Measurements from ENCODE around the gene ZNF615. TPM values are rescaled to one million over a fixed set of nuclear protein-coding genes. Genes with fewer than 3 reads are reported as not detected.

Gene ZNF615
- total and polyA plus RNA-seq, 2 experiments from 2014 or later: 4.5 to 11.4 TPM

DNA sequence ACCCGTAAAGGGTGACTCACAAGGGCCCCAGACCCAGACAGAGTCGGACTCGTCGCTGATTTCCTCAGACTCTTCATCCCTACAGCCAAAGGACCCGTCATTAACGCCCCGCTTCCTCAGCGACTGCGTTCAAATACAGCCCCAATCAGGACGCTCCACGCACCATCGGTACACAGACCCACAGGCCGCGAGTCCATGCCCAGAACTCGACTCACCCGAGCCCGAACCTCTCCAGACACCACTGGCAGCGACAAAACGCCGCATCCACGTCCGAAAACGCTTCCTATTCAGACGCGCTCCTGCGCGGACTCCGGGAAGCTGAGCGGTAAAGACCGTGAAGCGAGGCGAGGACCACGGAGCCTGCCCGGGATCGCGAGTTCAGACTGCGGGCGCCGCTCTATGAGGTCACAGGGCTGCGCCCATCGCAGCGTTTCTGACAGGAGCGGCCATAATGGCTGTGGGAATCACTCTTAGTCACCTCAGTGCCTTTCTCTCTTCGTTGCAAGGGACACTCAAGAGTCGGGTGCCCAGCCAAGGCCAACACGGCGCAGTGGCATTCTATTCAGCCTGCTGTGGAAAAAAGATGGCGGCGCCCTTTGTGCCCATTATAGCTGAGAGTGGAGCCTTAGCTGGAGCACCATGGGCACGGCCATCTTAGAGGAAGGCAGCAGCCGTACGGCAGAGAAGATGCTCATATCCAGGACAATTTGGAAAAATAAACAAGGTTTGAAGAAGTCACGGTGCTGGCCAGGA is 20.2 kb upstream of the ZNF615 start, which contains the start of gene ZNF614:
ZNF614 (minus strand) TSS at position 353 of the 753 bp plus-strand sequence. CDS start 2,634 bp downstream, outside the sequence.
- TF ChIP-seq EZH2phosphoT487 (IDR thresholded peaks at IDR 0.05; ENCODE audit: unreplicated experiment): no peak
- TF ChIP-seq ZNF331 (CRISPR knock-in tag; IDR thresholded peaks at IDR 0.05; ENCODE audit: low read depth): no peak
- peak; percentile 98 for TF ChIP-seq CREB1 (CRISPR knock-in tag; IDR thresholded peaks at IDR 0.05; ENCODE audit: low read depth)
- TF ChIP-seq, protein P1, sequence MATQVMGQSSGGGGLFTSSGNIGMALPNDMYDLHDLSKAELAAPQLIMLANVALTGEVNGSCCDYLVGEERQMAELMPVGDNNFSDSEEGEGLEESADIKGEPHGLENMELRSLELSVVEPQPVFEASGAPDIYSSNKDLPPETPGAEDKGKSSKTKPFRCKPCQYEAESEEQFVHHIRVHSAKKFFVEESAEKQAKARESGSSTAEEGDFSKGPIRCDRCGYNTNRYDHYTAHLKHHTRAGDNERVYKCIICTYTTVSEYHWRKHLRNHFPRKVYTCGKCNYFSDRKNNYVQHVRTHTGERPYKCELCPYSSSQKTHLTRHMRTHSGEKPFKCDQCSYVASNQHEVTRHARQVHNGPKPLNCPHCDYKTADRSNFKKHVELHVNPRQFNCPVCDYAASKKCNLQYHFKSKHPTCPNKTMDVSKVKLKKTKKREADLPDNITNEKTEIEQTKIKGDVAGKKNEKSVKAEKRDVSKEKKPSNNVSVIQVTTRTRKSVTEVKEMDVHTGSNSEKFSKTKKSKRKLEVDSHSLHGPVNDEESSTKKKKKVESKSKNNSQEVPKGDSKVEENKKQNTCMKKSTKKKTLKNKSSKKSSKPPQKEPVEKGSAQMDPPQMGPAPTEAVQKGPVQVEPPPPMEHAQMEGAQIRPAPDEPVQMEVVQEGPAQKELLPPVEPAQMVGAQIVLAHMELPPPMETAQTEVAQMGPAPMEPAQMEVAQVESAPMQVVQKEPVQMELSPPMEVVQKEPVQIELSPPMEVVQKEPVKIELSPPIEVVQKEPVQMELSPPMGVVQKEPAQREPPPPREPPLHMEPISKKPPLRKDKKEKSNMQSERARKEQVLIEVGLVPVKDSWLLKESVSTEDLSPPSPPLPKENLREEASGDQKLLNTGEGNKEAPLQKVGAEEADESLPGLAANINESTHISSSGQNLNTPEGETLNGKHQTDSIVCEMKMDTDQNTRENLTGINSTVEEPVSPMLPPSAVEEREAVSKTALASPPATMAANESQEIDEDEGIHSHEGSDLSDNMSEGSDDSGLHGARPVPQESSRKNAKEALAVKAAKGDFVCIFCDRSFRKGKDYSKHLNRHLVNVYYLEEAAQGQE (IDR thresholded peaks at IDR 0.05; ENCODE audit: unreplicated experiment): no peak
- no peak for TF ChIP-seq NANOG (IDR thresholded peaks at IDR 0.05; ENCODE audit: borderline replicate concordance)
- no peak for TF ChIP-seq ZNF114 (CRISPR knock-in tag; IDR thresholded peaks at IDR 0.05)
- TF ChIP-seq, protein P2, sequence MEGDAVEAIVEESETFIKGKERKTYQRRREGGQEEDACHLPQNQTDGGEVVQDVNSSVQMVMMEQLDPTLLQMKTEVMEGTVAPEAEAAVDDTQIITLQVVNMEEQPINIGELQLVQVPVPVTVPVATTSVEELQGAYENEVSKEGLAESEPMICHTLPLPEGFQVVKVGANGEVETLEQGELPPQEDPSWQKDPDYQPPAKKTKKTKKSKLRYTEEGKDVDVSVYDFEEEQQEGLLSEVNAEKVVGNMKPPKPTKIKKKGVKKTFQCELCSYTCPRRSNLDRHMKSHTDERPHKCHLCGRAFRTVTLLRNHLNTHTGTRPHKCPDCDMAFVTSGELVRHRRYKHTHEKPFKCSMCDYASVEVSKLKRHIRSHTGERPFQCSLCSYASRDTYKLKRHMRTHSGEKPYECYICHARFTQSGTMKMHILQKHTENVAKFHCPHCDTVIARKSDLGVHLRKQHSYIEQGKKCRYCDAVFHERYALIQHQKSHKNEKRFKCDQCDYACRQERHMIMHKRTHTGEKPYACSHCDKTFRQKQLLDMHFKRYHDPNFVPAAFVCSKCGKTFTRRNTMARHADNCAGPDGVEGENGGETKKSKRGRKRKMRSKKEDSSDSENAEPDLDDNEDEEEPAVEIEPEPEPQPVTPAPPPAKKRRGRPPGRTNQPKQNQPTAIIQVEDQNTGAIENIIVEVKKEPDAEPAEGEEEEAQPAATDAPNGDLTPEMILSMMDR (conservative IDR thresholded peaks at IDR 0.05; ENCODE audit: low read depth in 2 of 2): no peak
- no peak for TF ChIP-seq EZH2 (IDR thresholded peaks at IDR 0.05; ENCODE audit: low read depth, unreplicated experiment)
- TF ChIP-seq STAT1 (IDR thresholded peaks at IDR 0.05; ENCODE audit: unreplicated experiment): no peak
- TF ChIP-seq, protein P3, sequence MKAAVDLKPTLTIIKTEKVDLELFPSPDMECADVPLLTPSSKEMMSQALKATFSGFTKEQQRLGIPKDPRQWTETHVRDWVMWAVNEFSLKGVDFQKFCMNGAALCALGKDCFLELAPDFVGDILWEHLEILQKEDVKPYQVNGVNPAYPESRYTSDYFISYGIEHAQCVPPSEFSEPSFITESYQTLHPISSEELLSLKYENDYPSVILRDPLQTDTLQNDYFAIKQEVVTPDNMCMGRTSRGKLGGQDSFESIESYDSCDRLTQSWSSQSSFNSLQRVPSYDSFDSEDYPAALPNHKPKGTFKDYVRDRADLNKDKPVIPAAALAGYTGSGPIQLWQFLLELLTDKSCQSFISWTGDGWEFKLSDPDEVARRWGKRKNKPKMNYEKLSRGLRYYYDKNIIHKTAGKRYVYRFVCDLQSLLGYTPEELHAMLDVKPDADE (IDR thresholded peaks at IDR 0.05): peak; percentile 90
- TF ChIP-seq, protein P4, sequence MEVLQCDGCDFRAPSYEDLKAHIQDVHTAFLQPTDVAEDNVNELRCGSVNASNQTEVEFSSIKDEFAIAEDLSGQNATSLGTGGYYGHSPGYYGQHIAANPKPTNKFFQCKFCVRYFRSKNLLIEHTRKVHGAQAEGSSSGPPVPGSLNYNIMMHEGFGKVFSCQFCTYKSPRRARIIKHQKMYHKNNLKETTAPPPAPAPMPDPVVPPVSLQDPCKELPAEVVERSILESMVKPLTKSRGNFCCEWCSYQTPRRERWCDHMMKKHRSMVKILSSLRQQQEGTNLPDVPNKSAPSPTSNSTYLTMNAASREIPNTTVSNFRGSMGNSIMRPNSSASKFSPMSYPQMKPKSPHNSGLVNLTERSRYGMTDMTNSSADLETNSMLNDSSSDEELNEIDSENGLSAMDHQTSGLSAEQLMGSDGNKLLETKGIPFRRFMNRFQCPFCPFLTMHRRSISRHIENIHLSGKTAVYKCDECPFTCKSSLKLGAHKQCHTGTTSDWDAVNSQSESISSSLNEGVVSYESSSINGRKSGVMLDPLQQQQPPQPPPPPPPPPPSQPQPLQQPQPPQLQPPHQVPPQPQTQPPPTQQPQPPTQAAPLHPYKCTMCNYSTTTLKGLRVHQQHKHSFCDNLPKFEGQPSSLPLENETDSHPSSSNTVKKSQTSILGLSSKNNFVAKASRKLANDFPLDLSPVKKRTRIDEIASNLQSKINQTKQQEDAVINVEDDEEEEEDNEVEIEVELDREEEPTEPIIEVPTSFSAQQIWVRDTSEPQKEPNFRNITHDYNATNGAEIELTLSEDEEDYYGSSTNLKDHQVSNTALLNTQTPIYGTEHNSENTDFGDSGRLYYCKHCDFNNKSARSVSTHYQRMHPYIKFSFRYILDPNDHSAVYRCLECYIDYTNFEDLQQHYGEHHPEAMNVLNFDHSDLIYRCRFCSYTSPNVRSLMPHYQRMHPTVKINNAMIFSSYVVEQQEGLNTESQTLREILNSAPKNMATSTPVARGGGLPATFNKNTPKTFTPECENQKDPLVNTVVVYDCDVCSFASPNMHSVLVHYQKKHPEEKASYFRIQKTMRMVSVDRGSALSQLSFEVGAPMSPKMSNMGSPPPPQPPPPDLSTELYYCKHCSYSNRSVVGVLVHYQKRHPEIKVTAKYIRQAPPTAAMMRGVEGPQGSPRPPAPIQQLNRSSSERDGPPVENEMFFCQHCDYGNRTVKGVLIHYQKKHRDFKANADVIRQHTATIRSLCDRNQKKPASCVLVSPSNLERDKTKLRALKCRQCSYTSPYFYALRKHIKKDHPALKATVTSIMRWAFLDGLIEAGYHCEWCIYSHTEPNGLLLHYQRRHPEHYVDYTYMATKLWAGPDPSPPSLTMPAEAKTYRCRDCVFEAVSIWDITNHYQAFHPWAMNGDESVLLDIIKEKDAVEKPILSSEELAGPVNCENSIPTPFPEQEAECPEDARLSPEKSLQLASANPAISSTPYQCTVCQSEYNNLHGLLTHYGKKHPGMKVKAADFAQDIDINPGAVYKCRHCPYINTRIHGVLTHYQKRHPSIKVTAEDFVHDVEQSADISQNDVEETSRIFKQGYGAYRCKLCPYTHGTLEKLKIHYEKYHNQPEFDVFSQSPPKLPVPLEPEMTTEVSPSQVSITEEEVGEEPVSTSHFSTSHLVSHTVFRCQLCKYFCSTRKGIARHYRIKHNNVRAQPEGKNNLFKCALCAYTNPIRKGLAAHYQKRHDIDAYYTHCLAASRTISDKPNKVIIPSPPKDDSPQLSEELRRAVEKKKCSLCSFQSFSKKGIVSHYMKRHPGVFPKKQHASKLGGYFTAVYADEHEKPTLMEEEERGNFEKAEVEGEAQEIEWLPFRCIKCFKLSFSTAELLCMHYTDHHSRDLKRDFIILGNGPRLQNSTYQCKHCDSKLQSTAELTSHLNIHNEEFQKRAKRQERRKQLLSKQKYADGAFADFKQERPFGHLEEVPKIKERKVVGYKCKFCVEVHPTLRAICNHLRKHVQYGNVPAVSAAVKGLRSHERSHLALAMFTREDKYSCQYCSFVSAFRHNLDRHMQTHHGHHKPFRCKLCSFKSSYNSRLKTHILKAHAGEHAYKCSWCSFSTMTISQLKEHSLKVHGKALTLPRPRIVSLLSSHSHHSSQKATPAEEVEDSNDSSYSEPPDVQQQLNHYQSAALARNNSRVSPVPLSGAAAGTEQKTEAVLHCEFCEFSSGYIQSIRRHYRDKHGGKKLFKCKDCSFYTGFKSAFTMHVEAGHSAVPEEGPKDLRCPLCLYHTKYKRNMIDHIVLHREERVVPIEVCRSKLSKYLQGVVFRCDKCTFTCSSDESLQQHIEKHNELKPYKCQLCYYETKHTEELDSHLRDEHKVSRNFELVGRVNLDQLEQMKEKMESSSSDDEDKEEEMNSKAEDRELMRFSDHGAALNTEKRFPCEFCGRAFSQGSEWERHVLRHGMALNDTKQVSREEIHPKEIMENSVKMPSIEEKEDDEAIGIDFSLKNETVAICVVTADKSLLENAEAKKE (CRISPR knock-in tag; IDR thresholded peaks at IDR 0.05): no peak
- TF ChIP-seq POLR2AphosphoS5 (IDR thresholded peaks at IDR 0.05; ENCODE audit: low read depth): peak; percentile 94
- TF ChIP-seq JUNB (IDR thresholded peaks at IDR 0.05; ENCODE audit: unreplicated experiment): no peak
- Histone ChIP-seq H3K9me2 (ENCODE audit: insufficient read depth) (0 out of 2 replicates have a peak, but pooled peaks cover 6% of the 10 kb centered on the region), H4K20me1 (replicated peaks; ENCODE audit: insufficient read depth) (no peaks in the 10 kb centered on the region), H3K27me3 (ENCODE audit: insufficient read depth) (no peaks in the 10 kb centered on the region), H3F3A (replicated peaks; ENCODE audit: low read depth) (no peaks in the 10 kb centered on the region), H3K4me1 (ENCODE audit: insufficient read depth) (peaks cover 10% of the 10 kb centered on the region), H3K4me2 (peak within 1 kb of the TSS; percentile 82), H3K36me3 (ENCODE audit: insufficient read depth) (peaks cover 39% of the 10 kb centered on the region), H3K79me2 (replicated peaks; ENCODE audit: insufficient read depth) (peaks cover 42% of the 10 kb centered on the region), H2AFZ (peak within 1 kb of the TSS; percentile 87), H3K27ac (ENCODE audit: low read depth) (peak within 1 kb of the TSS; percentile 96), H3K4me3 (peak within 1 kb of the TSS; percentile 93)
- Mint-ChIP-seq H3K27me3 (ENCODE audit: insufficient read depth, low read depth, poor library complexity) (peaks cover 12% of the 10 kb centered on the region), H3K4me1 (peaks cover 11% of the 10 kb centered on the region), H3K27ac (peak within 1 kb of the TSS; percentile 98), H3K36me3 (ENCODE audit: low read depth) (peaks cover 74% of the 10 kb centered on the region), H3K9me3 (peaks cover 32% of the 10 kb centered on the region), H3K4me3 (peak within 1 kb of the TSS; percentile 99)
- peak; percentile 98 for ATAC-seq
- peak; percentile 93 for DNase-seq (ENCODE audit: low spot score)

All from GM23338 (cell line).